Endothelial cell of umbilical vein (primary cell): ENCODE data around the gene APOBEC2. TPM values are rescaled to one million over a fixed set of nuclear protein-coding genes. Genes with fewer than 3 reads are reported as not detected.

Experiments
- BruUV-seq: library from RNA; stranded (reverse); fragments of 400-500 nt; replicated peaks from 2 replicates; lab custom pipeline; 2021; lab: Mats Ljungman, UMichigan
- CTCF ChIA-PET: fragments of 300-600, 350-600 bp; sonication (Branson Sonifier 250); formaldehyde crosslinking; loops from one replicate; lab custom pipeline; 2021; ENCODE audit warnings: antibody characterized with exemption, inconsistent platforms; lab: Charles Lee
- POLR2A ChIA-PET: fragments of 300-600, 350-600 bp; sonication (Branson Sonifier 250); formaldehyde crosslinking; loops from one replicate; lab custom pipeline; 2021; ENCODE audit warnings: antibody characterized with exemption, inconsistent platforms; lab: Charles Lee
- DNase-seq: peaks from one replicate; pipeline ENCODE4 v3.0.0-alpha.2; 2011; ENCODE audit warnings: low read depth, low spot score
- FAIRE-seq: peaks from 2 replicates; lab custom pipeline; 2011; peaks lifted over from hg19 to GRCh38; lab: Jason Lieb, UNC
- H2AFZ ChIP-seq: 2 replicates; pipeline ENCODE4 v1.6.0; 2012; ENCODE audit warnings: low read depth, low read length, control low read depth, inconsistent platforms
- H3K27ac ChIP-seq: 2 replicates; pipeline ENCODE4 v1.5.1; 2011; ENCODE audit warnings: low read depth, mild to moderate bottlenecking, control low read depth, low read length, moderate library complexity; ENCODE audit not compliant: insufficient read depth
- H3K27me3 ChIP-seq, 2 experiments: 2 replicates each; pipeline versions ENCODE4 v1.6.0 to v1.6.1; 2011; ENCODE audit warnings: low read length in 2 of 2, mixed read lengths in 1 of 2; ENCODE audit not compliant: control insufficient read depth in 2 of 2, insufficient read depth in 2 of 2
- H3K36me3 ChIP-seq, 2 experiments: 2 replicates in 1 of 2; 3 replicates in 1 of 2; pipeline ENCODE4 v1.5.1; 2011; ENCODE audit warnings: low read length in 2 of 2, mild to moderate bottlenecking in 1 of 2, moderate library complexity in 1 of 2; ENCODE audit not compliant: control insufficient read depth in 2 of 2, insufficient read depth in 2 of 2; ENCODE audit errors: extremely low read depth in 1 of 2
- H3K4me1 ChIP-seq: 3 replicates; pipeline ENCODE4 v1.5.1; 2011; ENCODE audit warnings: mild to moderate bottlenecking, low read length; ENCODE audit not compliant: control insufficient read depth, insufficient read depth; ENCODE audit errors: extremely low read depth
- H3K4me2 ChIP-seq: 2 replicates; pipeline ENCODE4 v1.6.1; 2011; ENCODE audit warnings: low read length, control low read depth, mixed read lengths; ENCODE audit not compliant: insufficient read depth
- H3K4me3 ChIP-seq, 3 experiments: fragments of 200-600 bp in 1 of 3; sonication (generic), shearing (Covaris generic) in 1 of 3; replicated peaks in 1 of 3; 2 replicates each; pipeline ENCODE4 v1.5.1; 2011 to 2016; ENCODE audit warnings: control low read depth in 3 of 3, low read length in 3 of 3, mild to moderate bottlenecking in 2 of 3, inconsistent platforms in 1 of 3, low read depth in 1 of 3, moderate library complexity in 1 of 3; ENCODE audit not compliant: insufficient read depth in 1 of 3
- H3K79me2 ChIP-seq: 2 replicates; pipeline ENCODE4 v1.6.0; 2012; ENCODE audit warnings: low read length, inconsistent platforms; ENCODE audit not compliant: control insufficient read depth, insufficient read depth
- H3K9ac ChIP-seq: replicated peaks from 2 replicates; pipeline ENCODE3; 2011; ENCODE audit warnings: low read length, control low read depth; ENCODE audit not compliant: insufficient read depth; ENCODE audit errors: extremely low read depth
- H3K9me1 ChIP-seq: replicated peaks from 3 replicates; pipeline ENCODE4 v1.6.0; 2011; ENCODE audit warnings: mild to moderate bottlenecking, low read length; ENCODE audit not compliant: control insufficient read depth, insufficient read depth; ENCODE audit errors: extremely low read depth
- H3K9me3 ChIP-seq: replicated peaks from 2 replicates; pipeline ENCODE4 v1.5.1; 2012; ENCODE audit warnings: low read length, inconsistent platforms; ENCODE audit not compliant: control insufficient read depth, insufficient read depth
- H4K20me1 ChIP-seq: replicated peaks from 2 replicates; pipeline ENCODE3; 2011; ENCODE audit warnings: mild to moderate bottlenecking, low read length; ENCODE audit not compliant: control insufficient read depth, insufficient read depth; ENCODE audit errors: extremely low read depth
- EZH2 ChIP-seq: IDR thresholded peaks from 2 replicates; pipeline ENCODE4 v1.6.1; 2012; ENCODE audit warnings: borderline replicate concordance, low read depth, mild to moderate bottlenecking, moderate library complexity, low read length, inconsistent platforms; ENCODE audit not compliant: severe bottlenecking
- FOS ChIP-seq: IDR thresholded peaks from 2 replicates; pipeline ENCODE4 v1.6.1; 2011; ENCODE audit warnings: mild to moderate bottlenecking, low read length, moderate library complexity, borderline replicate concordance; ENCODE audit not compliant: insufficient read depth
- GATA2 ChIP-seq: IDR thresholded peaks from 2 replicates; pipeline ENCODE4 v1.7.0; 2011; ENCODE audit warnings: low read depth, mild to moderate bottlenecking, moderate library complexity, mixed read lengths, low read length; ENCODE audit not compliant: insufficient read length, insufficient read depth
- JUN ChIP-seq: IDR thresholded peaks from 2 replicates; pipeline ENCODE4 v1.6.1; 2011; ENCODE audit warnings: borderline replicate concordance, low read depth; ENCODE audit not compliant: insufficient read length, insufficient read depth
- MYC ChIP-seq: IDR thresholded peaks from one replicate; pipeline ENCODE4 v1.6.1; 2011; ENCODE audit warnings: mild to moderate bottlenecking, low read depth, low read length
- POLR2A ChIP-seq: IDR thresholded peaks from 2 replicates; pipeline ENCODE4 v1.6.1; 2012; ENCODE audit warnings: low read depth, mild to moderate bottlenecking, control low read depth, low read length
- POLR2AphosphoS5 ChIP-seq: IDR thresholded peaks from 2 replicates; pipeline ENCODE4 v1.6.1; 2012; ENCODE audit warnings: low read depth, mild to moderate bottlenecking, control low read depth, low read length, moderate library complexity; ENCODE audit not compliant: insufficient read depth
- dilution Hi-C: fragments of 300-500 bp; cut with MboI; formaldehyde crosslinking; loops from one replicate; pipeline ENCODE4 v1.15.0; 2019; ENCODE audit warnings: low sequenced_read_pairs; ENCODE audit not compliant: extremely low pct_ligation_motif_present
- intact Hi-C: fragments of 100-400 bp; cut with micrococcal nuclease; formaldehyde crosslinking; loops from one replicate; pipeline ENCODE4 v1.10.0; 2022
- polyA plus RNA-seq, 4 experiments: library from polyadenylated mRNA; depleted of rRNA in 3 of 4; stranded (reverse) in 3 of 4; unstranded in 1 of 4; fragments of >200 nt; gene quantifications; 2 replicates each; pipeline versions ENCODE4 v1.2.1 to v1.2.3, GENCODE V29; 2011 to 2012; ENCODE audit warnings: missing spikeins in 1 of 4
- total RNA-seq: library from RNA; stranded (reverse); gene quantifications from 2 replicates; pipeline ENCODE4 v1.2.3, GENCODE V29; 2021
- TF ChIP-seq, protein P1 (sequence below): IDR thresholded peaks from 2 replicates; pipeline ENCODE4 v1.6.1; 2011; ENCODE audit not compliant: insufficient read depth, insufficient read length
- TF ChIP-seq, protein P2 (sequence below), 2 donors: IDR thresholded peaks; 1 replicate in 1 of 2; 2 replicates in 1 of 2; pipeline ENCODE4 v1.5.1; 2011; ENCODE audit warnings: low read length in 2 of 2, mild to moderate bottlenecking in 2 of 2, moderate library complexity in 2 of 2, control low read depth in 1 of 2, inconsistent platforms in 1 of 2, low read depth in 1 of 2; ENCODE audit not compliant: insufficient read depth in 1 of 2; ENCODE audit errors: extremely low read depth in 1 of 2

The APOBEC2 gene
- total and polyA plus RNA-seq, 2 donors (not counting 3 experiments of a cell fraction or from before 2014, with no cell fraction given), result not detected

DNA sequence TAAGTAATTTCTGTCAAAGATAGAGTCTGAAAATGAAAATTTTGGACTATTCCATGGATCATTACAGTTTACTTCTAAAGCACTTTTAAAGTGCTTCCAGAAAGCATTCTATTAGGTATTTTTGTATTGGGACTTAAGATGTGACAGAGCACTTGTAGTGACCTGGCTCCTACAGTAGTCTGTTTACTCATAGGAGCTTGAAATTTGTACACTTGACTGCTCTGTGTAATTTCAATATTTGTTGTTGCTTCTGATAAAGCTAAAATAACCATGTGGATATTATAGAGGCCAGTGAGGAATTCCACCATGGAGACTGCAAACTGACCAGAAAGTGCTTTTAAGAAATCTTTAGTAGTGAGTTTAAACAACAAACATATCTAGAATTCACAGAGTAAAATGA lies 30.1 kb downstream of the APOBEC2 start:
- dilution Hi-C loops, result no loop called here
- no peak for FAIRE-seq
- intact Hi-C loops, result no loop called here
- no TSS peak for BruUV-seq
- H3K4me2 ChIP-seq, result no peak overlapping the region
- H3K27me3 ChIP-seq, result no peaks in the 10 kb centered on the region
- no peak overlapping the region for H3K27ac ChIP-seq
- DNase-seq, result no peak
- ChIA-PET POLR2A (no interaction called here), CTCF (interaction anchor here (1.2 kb wide), 1 partner anchor 15 kb away, joined by 4 read pairs; no protein-coding TSS in a partner anchor)
- peaks cover 8% of the 10 kb centered on the region for H4K20me1 ChIP-seq
- no peak overlapping the region for H3K4me3 ChIP-seq
- no peaks in the 10 kb centered on the region for H3K9me3 ChIP-seq
- no peak for TF ChIP-seq POLR2AphosphoS5
- TF ChIP-seq GATA2, result no peak
- TF ChIP-seq EZH2, result no peak
- TF ChIP-seq POLR2A, result no peak
- TF ChIP-seq, protein P1, sequence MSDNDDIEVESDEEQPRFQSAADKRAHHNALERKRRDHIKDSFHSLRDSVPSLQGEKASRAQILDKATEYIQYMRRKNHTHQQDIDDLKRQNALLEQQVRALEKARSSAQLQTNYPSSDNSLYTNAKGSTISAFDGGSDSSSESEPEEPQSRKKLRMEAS, result no peak
- TF ChIP-seq MYC, result no peak
- TF ChIP-seq JUN, result no peak
- no peak for TF ChIP-seq FOS
- TF ChIP-seq, protein P2, sequence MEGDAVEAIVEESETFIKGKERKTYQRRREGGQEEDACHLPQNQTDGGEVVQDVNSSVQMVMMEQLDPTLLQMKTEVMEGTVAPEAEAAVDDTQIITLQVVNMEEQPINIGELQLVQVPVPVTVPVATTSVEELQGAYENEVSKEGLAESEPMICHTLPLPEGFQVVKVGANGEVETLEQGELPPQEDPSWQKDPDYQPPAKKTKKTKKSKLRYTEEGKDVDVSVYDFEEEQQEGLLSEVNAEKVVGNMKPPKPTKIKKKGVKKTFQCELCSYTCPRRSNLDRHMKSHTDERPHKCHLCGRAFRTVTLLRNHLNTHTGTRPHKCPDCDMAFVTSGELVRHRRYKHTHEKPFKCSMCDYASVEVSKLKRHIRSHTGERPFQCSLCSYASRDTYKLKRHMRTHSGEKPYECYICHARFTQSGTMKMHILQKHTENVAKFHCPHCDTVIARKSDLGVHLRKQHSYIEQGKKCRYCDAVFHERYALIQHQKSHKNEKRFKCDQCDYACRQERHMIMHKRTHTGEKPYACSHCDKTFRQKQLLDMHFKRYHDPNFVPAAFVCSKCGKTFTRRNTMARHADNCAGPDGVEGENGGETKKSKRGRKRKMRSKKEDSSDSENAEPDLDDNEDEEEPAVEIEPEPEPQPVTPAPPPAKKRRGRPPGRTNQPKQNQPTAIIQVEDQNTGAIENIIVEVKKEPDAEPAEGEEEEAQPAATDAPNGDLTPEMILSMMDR (IDR thresholded peaks at IDR 0.05; ENCODE audit: extremely low read depth in 1 of 2, insufficient read depth in 1 of 2, low read depth in 1 of 2, low read length in 2 of 2), result no peak
- H3K4me1 ChIP-seq, result peaks cover 12% of the 10 kb centered on the region
- H3K9me1 ChIP-seq, result no peaks in the 10 kb centered on the region
- no peak overlapping the region for H3K9ac ChIP-seq
- H2AFZ ChIP-seq, result no peak overlapping the region
- H3K79me2 ChIP-seq, result peaks cover 48% of the 10 kb centered on the region
- H3K36me3 ChIP-seq, result peaks cover 13 to 15% of the 10 kb centered on the region in 2 experiments
